Measurements from ENCODE around the gene SCEL.

The SCEL gene

GRCh38 chr13:77678691-77679235 lies 143.3 kb downstream of the SCEL start:
- Histone ChIP-seq H3K36me3 (ENCODE audit: insufficient read depth, low read length) (no peaks in the 10 kb centered on the region), H3K27ac (no peak overlapping the region), H3K9ac (ENCODE audit: insufficient read length) (no peak overlapping the region), H3K4me3 (no peak overlapping the region), H3K9me3 (ENCODE audit: low read depth, low read length) (no peaks in the 10 kb centered on the region)
- no peak for DNase-seq (ENCODE audit: low read depth, low spot score)
- TF ChIP-seq POLR2AphosphoS5 (IDR thresholded peaks at IDR 0.05; ENCODE audit: borderline replicate concordance, low read depth, low read length) = no peak

- no peak overlapping the region for H3K27ac ChIP-seq
- H3K9ac ChIP-seq (ENCODE audit: insufficient read length) = no peak overlapping the region
- H3K36me3 ChIP-seq (ENCODE audit: insufficient read depth, low read length) = no peaks in the 10 kb centered on the region
- no peak for DNase-seq (ENCODE audit: low read depth, low spot score)
- H3K9me3 ChIP-seq (ENCODE audit: low read depth, low read length) = no peaks in the 10 kb centered on the region; the same call in 1 of the 2 replicates
- no peak for TF ChIP-seq FOXP2 (optimal IDR thresholded peaks at IDR 0.05; ENCODE audit: control extremely low read depth, extremely low read length, insufficient read depth)
- TF ChIP-seq EZH2 (IDR thresholded peaks at IDR 0.05) = no peak
- no peak for TF ChIP-seq POLR2AphosphoS5 (IDR thresholded peaks at IDR 0.05; ENCODE audit: borderline replicate concordance, low read depth, low read length)
- no peak overlapping the region for H3K4me3 ChIP-seq
Measured at GRCh38 chr13:77687799-77688198, 152.3 kb downstream of the SCEL start.

GRCh38 chr13:77691871-77692270 lies 156.4 kb downstream of the SCEL start:
- TF ChIP-seq POLR2AphosphoS5 (IDR thresholded peaks at IDR 0.05; ENCODE audit: borderline replicate concordance, low read depth, low read length) (no peak), FOXP2 (optimal IDR thresholded peaks at IDR 0.05; ENCODE audit: control extremely low read depth, extremely low read length, insufficient read depth) (no peak)
- DNase-seq (ENCODE audit: low read depth, low spot score) = no peak
- no peaks in the 10 kb centered on the region for H3K36me3 ChIP-seq (ENCODE audit: insufficient read depth, low read length)
- H3K9ac ChIP-seq (ENCODE audit: insufficient read length) = no peak overlapping the region
- no peak overlapping the region for H3K4me3 ChIP-seq
- H3K9me3 ChIP-seq (ENCODE audit: low read depth, low read length) = no peaks in the 10 kb centered on the region
- H3K27ac ChIP-seq = peak overlapping the region; percentile 99; the same call in 1 of the 2 replicates

- TF ChIP-seq FOXP2 (optimal IDR thresholded peaks at IDR 0.05; ENCODE audit: control extremely low read depth, extremely low read length, insufficient read depth) (no peak), EZH2 (IDR thresholded peaks at IDR 0.05) (no peak), POLR2AphosphoS5 (IDR thresholded peaks at IDR 0.05; ENCODE audit: borderline replicate concordance, low read depth, low read length) (no peak)
- H3K36me3 ChIP-seq (ENCODE audit: insufficient read depth, low read length) = no peaks in the 10 kb centered on the region
- peak overlapping the region; percentile 58 for H3K4me3 ChIP-seq
- peak overlapping the region; percentile 10 for H3K9ac ChIP-seq (ENCODE audit: insufficient read length)
- DNase-seq (ENCODE audit: low read depth, low spot score) = peak; percentile 94
- H3K27ac ChIP-seq = peak overlapping the region; percentile 99
- H3K9me3 ChIP-seq (ENCODE audit: low read depth, low read length) = no peaks in the 10 kb centered on the region
Measured at GRCh38 chr13:77692746-77693448, 157.4 kb downstream of the SCEL start.

GRCh38 chr13:77693449-77693940 lies 158.0 kb downstream of the SCEL start:
- peak overlapping the region; percentile 46 for H3K9ac ChIP-seq (ENCODE audit: insufficient read length)
- no peaks in the 10 kb centered on the region for H3K9me3 ChIP-seq (ENCODE audit: low read depth, low read length)
- peak overlapping the region; percentile 86; the same call in 1 of the 2 replicates for H3K4me3 ChIP-seq
- H3K36me3 ChIP-seq (ENCODE audit: insufficient read depth, low read length) = no peaks in the 10 kb centered on the region
- peak; percentile 95 for DNase-seq (ENCODE audit: low read depth, low spot score)
- TF ChIP-seq POLR2AphosphoS5 (IDR thresholded peaks at IDR 0.05; ENCODE audit: borderline replicate concordance, low read depth, low read length) = peak; percentile 73; the same call in 1 of the 2 replicates
- TF ChIP-seq FOXP2 (optimal IDR thresholded peaks at IDR 0.05; ENCODE audit: control extremely low read depth, extremely low read length, insufficient read depth) = no peak
- no peak for TF ChIP-seq EZH2 (IDR thresholded peaks at IDR 0.05)
- H3K27ac ChIP-seq = peak overlapping the region; percentile 99

All from SK-N-MC (cell line).